ENCODE measurements around the gene BCL6B. TPM values are rescaled to one million over a fixed set of nuclear protein-coding genes. Genes with fewer than 3 reads are reported as not detected.

The BCL6B gene
- total RNA-seq, 2 donors from 2014 or later = 2.9 to 7.0 TPM

- H3K9me3 ChIP-seq (ENCODE audit: control insufficient read depth, low read length) = no peaks in the 10 kb centered on the region
- no peak overlapping the region for H3K4me3 ChIP-seq (ENCODE audit: low read length)
- Mint-ChIP-seq H3K36me3 (ENCODE audit: low read depth) (no peaks in the 10 kb centered on the region), H3K27me3 (ENCODE audit: insufficient read depth) (peaks cover 6% of the 10 kb centered on the region), H3K4me1 (no peaks in the 10 kb centered on the region), H3K9me3 (peaks cover 5% of the 10 kb centered on the region), H3K27ac (no peak overlapping the region), H3K4me3 (no peak overlapping the region)
- H3K27me3 ChIP-seq (ENCODE audit: control insufficient read depth, insufficient read depth, low read length, poor library complexity, severe bottlenecking) = no peaks in the 10 kb centered on the region
- 91 to 92% methylated on average over 3 to 7 of the region's 7 CpGs for WGBS, 2 experiments (ENCODE audit: insufficient coverage in 1 of 2, insufficient read length in 1 of 2)
- TF ChIP-seq, protein P1, sequence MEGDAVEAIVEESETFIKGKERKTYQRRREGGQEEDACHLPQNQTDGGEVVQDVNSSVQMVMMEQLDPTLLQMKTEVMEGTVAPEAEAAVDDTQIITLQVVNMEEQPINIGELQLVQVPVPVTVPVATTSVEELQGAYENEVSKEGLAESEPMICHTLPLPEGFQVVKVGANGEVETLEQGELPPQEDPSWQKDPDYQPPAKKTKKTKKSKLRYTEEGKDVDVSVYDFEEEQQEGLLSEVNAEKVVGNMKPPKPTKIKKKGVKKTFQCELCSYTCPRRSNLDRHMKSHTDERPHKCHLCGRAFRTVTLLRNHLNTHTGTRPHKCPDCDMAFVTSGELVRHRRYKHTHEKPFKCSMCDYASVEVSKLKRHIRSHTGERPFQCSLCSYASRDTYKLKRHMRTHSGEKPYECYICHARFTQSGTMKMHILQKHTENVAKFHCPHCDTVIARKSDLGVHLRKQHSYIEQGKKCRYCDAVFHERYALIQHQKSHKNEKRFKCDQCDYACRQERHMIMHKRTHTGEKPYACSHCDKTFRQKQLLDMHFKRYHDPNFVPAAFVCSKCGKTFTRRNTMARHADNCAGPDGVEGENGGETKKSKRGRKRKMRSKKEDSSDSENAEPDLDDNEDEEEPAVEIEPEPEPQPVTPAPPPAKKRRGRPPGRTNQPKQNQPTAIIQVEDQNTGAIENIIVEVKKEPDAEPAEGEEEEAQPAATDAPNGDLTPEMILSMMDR (conservative IDR thresholded peaks at IDR 0.05) = no peak
- H3K27ac ChIP-seq (ENCODE audit: low read depth, low read length) = no peak overlapping the region
- no peaks in the 10 kb centered on the region for H3K36me3 ChIP-seq (ENCODE audit: control insufficient read depth, insufficient read depth, low read length)
- no peak for DNase-seq
- H3K9ac ChIP-seq (ENCODE audit: extremely low read depth, low read length, poor library complexity, severe bottlenecking) = no peak overlapping the region
- H3K4me1 ChIP-seq (ENCODE audit: control insufficient read depth, insufficient read depth, low read length) = no peaks in the 10 kb centered on the region
Measured at GRCh38 chr17:7077911-7078546, 55.2 kb downstream of the BCL6B start.

- no peak for DNase-seq
- Histone ChIP-seq H3K36me3 (ENCODE audit: control insufficient read depth, insufficient read depth, low read length) (no peaks in the 10 kb centered on the region), H3K9me3 (ENCODE audit: control insufficient read depth, low read length) (no peaks in the 10 kb centered on the region), H3K4me3 (ENCODE audit: low read length) (no peak overlapping the region), H3K4me1 (ENCODE audit: control insufficient read depth, insufficient read depth, low read length) (no peaks in the 10 kb centered on the region), H3K9ac (ENCODE audit: extremely low read depth, low read length, poor library complexity, severe bottlenecking) (no peak overlapping the region), H3K27me3 (ENCODE audit: control insufficient read depth, insufficient read depth, low read length, poor library complexity, severe bottlenecking) (no peaks in the 10 kb centered on the region), H3K27ac (ENCODE audit: low read depth, low read length) (no peak overlapping the region)
- TF ChIP-seq, protein P1 (conservative IDR thresholded peaks at IDR 0.05) = no peak
- Mint-ChIP-seq H3K9me3 (peaks cover 8% of the 10 kb centered on the region), H3K4me3 (no peak overlapping the region), H3K36me3 (ENCODE audit: low read depth) (no peaks in the 10 kb centered on the region), H3K4me1 (no peaks in the 10 kb centered on the region), H3K27ac (no peak overlapping the region), H3K27me3 (ENCODE audit: insufficient read depth) (peaks cover 6% of the 10 kb centered on the region)
- WGBS, 2 experiments (ENCODE audit: insufficient coverage in 1 of 2, insufficient read length in 1 of 2) = 91 to 97% methylated on average over 8 to 10 of the region's 10 CpGs
Measured at GRCh38 chr17:7078711-7079110, 55.9 kb downstream of the BCL6B start.

Other genes with a start within 250 kb of the BCL6B start
- gene FBXO39, start 246.8 kb upstream of the BCL6B start, total RNA-seq = under 1 TPM; 0.18 to 0.29 TPM
- gene TEKT1, start 191.3 kb upstream of the BCL6B start, total RNA-seq = not detected
- under 1 TPM; 0.46 to 0.92 TPM for gene ALOX12, start 27.0 kb upstream of the BCL6B start, total RNA-seq
- 100 to 1,000 TPM; 233 to 277 TPM for gene RNASEK, start 10.4 kb upstream of the BCL6B start, total RNA-seq
- 10 to 100 TPM; 18.8 to 19.9 TPM for gene SLC16A13, start 13.0 kb downstream of the BCL6B start, total RNA-seq
- under 1 TPM; 0.24 to 0.44 TPM for gene SLC16A11, start 21.0 kb downstream of the BCL6B start, total RNA-seq
- not detected for gene CLEC10A, start 57.2 kb downstream of the BCL6B start, total RNA-seq
- under 1 TPM in 1 of 2 donors, not detected in 1; 0.44 TPM for gene ASGR2, start 91.8 kb downstream of the BCL6B start, total RNA-seq
- 10 to 100 TPM in 1 of 2 donors, 1 to 10 TPM in 1; 6.8 to 14.2 TPM for gene ASGR1, start 156.3 kb downstream of the BCL6B start, total RNA-seq
- gene DLG4, start 196.8 kb downstream of the BCL6B start, total RNA-seq = 10 to 100 TPM; 35.1 to 68.5 TPM
- gene ACADVL, start 196.9 kb downstream of the BCL6B start, total RNA-seq = 100 to 1,000 TPM; 337 to 459 TPM
- 100 to 1,000 TPM in 1 of 2 donors, 10 to 100 TPM in 1; 98.2 to 116 TPM for gene DVL2, start 211.5 kb downstream of the BCL6B start, total RNA-seq
- 10 to 100 TPM; 67.3 to 71.6 TPM for gene PHF23, start 216.4 kb downstream of the BCL6B start, total RNA-seq
- 100 to 1,000 TPM; 264 to 317 TPM for gene GABARAP, start 219.4 kb downstream of the BCL6B start, total RNA-seq
- gene CTDNEP1, start 228.7 kb downstream of the BCL6B start, total RNA-seq = 100 to 1,000 TPM; 123 to 125 TPM
- 10 to 100 TPM; 45.3 to 68.0 TPM for gene ELP5, start 229.2 kb downstream of the BCL6B start, total RNA-seq
- 100 to 1,000 TPM; 142 to 149 TPM for gene CLDN7, start 239.4 kb downstream of the BCL6B start, total RNA-seq